ENCODE data around the gene CST1.
"Not testable (repeated sequence)": the region's sequence is repeated elsewhere in the genome, so short reads cannot be mapped to it uniquely, and the experiment has no call there.

CST1 gene

DNA sequence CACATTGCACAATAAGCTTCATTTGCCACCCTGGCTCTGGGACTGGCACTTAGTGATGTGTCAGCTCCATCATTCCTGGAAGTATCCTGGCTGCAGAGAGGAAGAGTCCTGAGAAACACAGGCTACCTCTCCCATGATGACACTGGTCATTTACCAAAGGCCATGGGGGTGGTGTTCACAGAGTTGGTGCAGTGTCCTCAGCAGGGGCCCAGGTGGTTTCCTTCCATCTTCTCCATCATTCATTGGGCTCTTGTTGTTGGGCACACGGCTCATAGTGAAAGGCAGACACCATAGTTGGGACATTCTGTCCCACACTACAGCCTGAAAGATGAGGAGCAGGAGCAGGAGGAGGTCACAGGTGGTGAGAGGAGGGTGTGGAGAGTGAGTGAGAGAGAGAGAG is 15.8 kb upstream of the CST1 start:
- no peaks in the 10 kb centered on the region for H3K36me3 ChIP-seq (ENCODE audit: insufficient read depth, low read length)
- no peaks in the 10 kb centered on the region for H3K9me3 ChIP-seq (ENCODE audit: low read length)
- no peak overlapping the region for H2AFZ ChIP-seq (ENCODE audit: low read length)
- H3F3A ChIP-seq (ENCODE audit: insufficient read depth, low read length): no peaks in the 10 kb centered on the region
- H3K4me1 ChIP-seq (ENCODE audit: insufficient read depth, low read length, severe bottlenecking): no peaks in the 10 kb centered on the region
- H3K4me2 ChIP-seq (ENCODE audit: low read length): no peak overlapping the region
- H3K27me3 ChIP-seq (ENCODE audit: insufficient read depth, low read length): no peaks in the 10 kb centered on the region
- no peaks in the 10 kb centered on the region for H3K9me2 ChIP-seq (ENCODE audit: low read depth, low read length)
- TF ChIP-seq, protein P1, sequence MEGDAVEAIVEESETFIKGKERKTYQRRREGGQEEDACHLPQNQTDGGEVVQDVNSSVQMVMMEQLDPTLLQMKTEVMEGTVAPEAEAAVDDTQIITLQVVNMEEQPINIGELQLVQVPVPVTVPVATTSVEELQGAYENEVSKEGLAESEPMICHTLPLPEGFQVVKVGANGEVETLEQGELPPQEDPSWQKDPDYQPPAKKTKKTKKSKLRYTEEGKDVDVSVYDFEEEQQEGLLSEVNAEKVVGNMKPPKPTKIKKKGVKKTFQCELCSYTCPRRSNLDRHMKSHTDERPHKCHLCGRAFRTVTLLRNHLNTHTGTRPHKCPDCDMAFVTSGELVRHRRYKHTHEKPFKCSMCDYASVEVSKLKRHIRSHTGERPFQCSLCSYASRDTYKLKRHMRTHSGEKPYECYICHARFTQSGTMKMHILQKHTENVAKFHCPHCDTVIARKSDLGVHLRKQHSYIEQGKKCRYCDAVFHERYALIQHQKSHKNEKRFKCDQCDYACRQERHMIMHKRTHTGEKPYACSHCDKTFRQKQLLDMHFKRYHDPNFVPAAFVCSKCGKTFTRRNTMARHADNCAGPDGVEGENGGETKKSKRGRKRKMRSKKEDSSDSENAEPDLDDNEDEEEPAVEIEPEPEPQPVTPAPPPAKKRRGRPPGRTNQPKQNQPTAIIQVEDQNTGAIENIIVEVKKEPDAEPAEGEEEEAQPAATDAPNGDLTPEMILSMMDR (IDR thresholded peaks at IDR 0.05; ENCODE audit: low read length): no peak
- H4K20me1 ChIP-seq (ENCODE audit: insufficient read depth, low read length): no peaks in the 10 kb centered on the region
- H3K79me2 ChIP-seq (ENCODE audit: insufficient read depth, low read length): no peaks in the 10 kb centered on the region
- no peak overlapping the region for H3K27ac ChIP-seq (ENCODE audit: low read depth, low read length, poor library complexity, severe bottlenecking)
- no peak overlapping the region for H3K4me3 ChIP-seq (ENCODE audit: low read depth, low read length, poor library complexity, severe bottlenecking)
- no peak overlapping the region for H3K9ac ChIP-seq (ENCODE audit: low read length)

DNA sequence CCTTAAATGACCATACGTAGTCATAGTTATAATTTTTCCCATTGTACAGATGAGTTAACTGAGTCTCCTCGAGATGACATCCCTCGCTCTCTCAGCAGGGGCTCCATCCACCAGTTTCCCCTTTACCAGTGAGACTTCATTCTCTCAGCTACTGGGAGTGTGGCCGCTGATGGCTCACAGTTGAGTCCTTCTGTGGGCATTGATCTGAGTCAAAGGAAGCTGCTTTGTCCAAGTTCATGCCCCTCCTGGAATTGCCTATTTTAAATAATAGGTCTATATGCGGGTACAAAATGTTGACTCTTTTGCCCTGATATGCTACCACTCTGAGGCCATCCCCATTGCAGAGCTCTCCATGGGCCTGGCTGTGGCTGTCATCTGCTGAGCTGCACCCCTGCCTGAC is 14.8 kb upstream of the CST1 start:
- Histone ChIP-seq H3K9me2 (ENCODE audit: low read depth, low read length) (no peaks in the 10 kb centered on the region), H3K79me2 (ENCODE audit: insufficient read depth, low read length) (no peaks in the 10 kb centered on the region), H2AFZ (ENCODE audit: low read length) (no peak overlapping the region), H3K4me2 (ENCODE audit: low read length) (no peak overlapping the region), H3K36me3 (ENCODE audit: insufficient read depth, low read length) (no peaks in the 10 kb centered on the region), H4K20me1 (ENCODE audit: insufficient read depth, low read length) (no peaks in the 10 kb centered on the region), H3K9me3 (ENCODE audit: low read length) (no peaks in the 10 kb centered on the region), H3K27ac (ENCODE audit: low read depth, low read length, poor library complexity, severe bottlenecking) (no peak overlapping the region), H3K4me3 (ENCODE audit: low read depth, low read length, poor library complexity, severe bottlenecking) (no peak overlapping the region), H3K4me1 (ENCODE audit: insufficient read depth, low read length, severe bottlenecking) (no peaks in the 10 kb centered on the region), H3K27me3 (ENCODE audit: insufficient read depth, low read length) (no peaks in the 10 kb centered on the region), H3F3A (ENCODE audit: insufficient read depth, low read length) (no peaks in the 10 kb centered on the region), H3K9ac (ENCODE audit: low read length) (no peak overlapping the region)
- TF ChIP-seq EZH2 (IDR thresholded peaks at IDR 0.05; ENCODE audit: borderline replicate concordance, low read length): no peak
- TF ChIP-seq, protein P1 (IDR thresholded peaks at IDR 0.05; ENCODE audit: low read length): no peak

DNA sequence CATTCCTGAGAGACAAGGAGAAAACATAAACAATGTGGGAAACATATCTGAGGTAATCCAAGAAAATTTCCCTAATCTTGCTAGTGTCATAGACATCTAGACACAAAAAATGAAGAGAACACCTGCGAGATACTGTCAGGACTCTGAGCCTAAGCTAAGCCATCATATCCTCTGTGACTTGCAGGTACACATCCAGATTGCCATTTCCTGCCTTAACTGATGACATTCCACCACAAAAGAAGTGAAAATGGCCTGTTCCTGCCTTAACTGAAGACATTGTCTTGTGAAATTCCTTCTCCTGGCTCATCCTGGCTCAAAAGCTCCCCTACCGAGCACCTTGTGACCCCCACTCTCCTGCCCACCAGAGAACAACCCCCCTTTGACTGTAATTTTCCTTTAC is 13.9 kb upstream of the CST1 start:
- not testable (repeated sequence) for H3K4me3 ChIP-seq (ENCODE audit: low read depth, low read length, poor library complexity, severe bottlenecking); H3K9me2 ChIP-seq (ENCODE audit: low read depth, low read length); H4K20me1 ChIP-seq (ENCODE audit: insufficient read depth, low read length); H3K27me3 ChIP-seq (ENCODE audit: insufficient read depth, low read length); H2AFZ ChIP-seq (ENCODE audit: low read length); H3K27ac ChIP-seq (ENCODE audit: low read depth, low read length, poor library complexity, severe bottlenecking); H3K9ac ChIP-seq (ENCODE audit: low read length); H3F3A ChIP-seq (ENCODE audit: insufficient read depth, low read length); H3K4me2 ChIP-seq (ENCODE audit: low read length); H3K36me3 ChIP-seq (ENCODE audit: insufficient read depth, low read length); H3K9me3 ChIP-seq (ENCODE audit: low read length); H3K79me2 ChIP-seq (ENCODE audit: insufficient read depth, low read length); H3K4me1 ChIP-seq (ENCODE audit: insufficient read depth, low read length, severe bottlenecking)

DNA sequence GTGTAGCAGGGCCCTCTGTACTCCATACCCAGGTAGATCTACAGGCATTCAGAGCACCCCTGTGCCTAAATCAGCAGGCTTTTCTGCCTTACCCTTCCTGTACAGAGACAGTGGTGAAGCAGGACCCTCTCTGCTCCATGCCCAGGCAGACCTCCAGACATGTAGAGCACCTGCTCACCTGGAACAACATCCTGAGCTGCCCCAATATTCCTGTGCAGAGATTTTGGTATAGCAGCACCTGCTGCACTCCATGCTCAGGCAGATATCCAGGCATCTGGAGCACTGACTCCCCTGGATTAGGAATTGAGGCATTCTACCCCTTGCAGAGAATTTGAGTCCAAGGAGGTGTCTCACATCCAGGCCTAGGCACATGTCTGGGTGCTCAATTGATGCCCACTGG is 12.6 kb upstream of the CST1 start:
- TF ChIP-seq, protein P1 (IDR thresholded peaks at IDR 0.05; ENCODE audit: low read length): no peak
- no peak for TF ChIP-seq EZH2 (IDR thresholded peaks at IDR 0.05; ENCODE audit: borderline replicate concordance, low read length)

More for the DNA sequence above, 12.6 kb upstream of the CST1 start:
- H3K4me2 ChIP-seq (ENCODE audit: low read length): no peak overlapping the region
- H3K36me3 ChIP-seq (ENCODE audit: insufficient read depth, low read length): no peaks in the 10 kb centered on the region
- H3K4me3 ChIP-seq (ENCODE audit: low read depth, low read length, poor library complexity, severe bottlenecking): no peak overlapping the region
- H3K4me1 ChIP-seq (ENCODE audit: insufficient read depth, low read length, severe bottlenecking): no peaks in the 10 kb centered on the region
- no peak overlapping the region for H2AFZ ChIP-seq (ENCODE audit: low read length)
- no peaks in the 10 kb centered on the region for H4K20me1 ChIP-seq (ENCODE audit: insufficient read depth, low read length)
- H3F3A ChIP-seq (ENCODE audit: insufficient read depth, low read length): no peaks in the 10 kb centered on the region
- no peaks in the 10 kb centered on the region for H3K9me2 ChIP-seq (ENCODE audit: low read depth, low read length)
- H3K79me2 ChIP-seq (ENCODE audit: insufficient read depth, low read length): no peaks in the 10 kb centered on the region
- no peak overlapping the region for H3K27ac ChIP-seq (ENCODE audit: low read depth, low read length, poor library complexity, severe bottlenecking)
- H3K9me3 ChIP-seq (ENCODE audit: low read length): no peaks in the 10 kb centered on the region
- H3K9ac ChIP-seq (ENCODE audit: low read length): no peak overlapping the region
- H3K27me3 ChIP-seq (ENCODE audit: insufficient read depth, low read length): no peaks in the 10 kb centered on the region
